HK-2 (cell line): ENCODE measurements around the gene IGSF21.

Experiments used
- DNase-seq: peaks from one replicate; pipeline ENCODE4 v3.0.0-alpha.2; 2018; ENCODE audit not compliant: unreplicated experiment

IGSF21 gene

GRCh38 chr1:18175530-18176377, 68.2 kb downstream of the IGSF21 start:
- DNase-seq = no peak

GRCh38 chr1:18176619-18177018, 69.0 kb downstream of the IGSF21 start:
- DNase-seq = no peak

- no peak for DNase-seq
These were observed 70.5 kb downstream of the IGSF21 start for GRCh38 chr1:18178111-18178510.

DNA sequence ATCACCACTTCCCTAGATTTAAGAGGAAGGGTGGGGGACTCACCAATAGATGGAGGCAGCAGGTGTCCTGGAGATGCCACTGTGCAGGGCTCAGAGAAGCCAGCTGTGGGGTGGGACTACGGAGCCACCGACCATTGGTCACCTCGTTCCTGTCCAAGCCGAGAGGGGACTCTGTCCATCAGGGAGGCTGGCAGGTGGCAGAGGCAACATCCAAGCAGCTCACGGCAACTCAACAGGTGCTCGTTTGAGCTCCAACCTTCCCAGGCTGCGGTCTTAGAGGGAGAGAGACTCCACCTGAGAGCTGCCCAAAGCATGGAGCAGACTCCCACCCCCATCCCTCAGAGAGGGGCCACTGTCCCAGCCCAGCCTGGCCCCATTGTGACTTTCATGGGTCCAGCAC, 71.4 kb downstream of the IGSF21 start:
- no peak for DNase-seq

DNA sequence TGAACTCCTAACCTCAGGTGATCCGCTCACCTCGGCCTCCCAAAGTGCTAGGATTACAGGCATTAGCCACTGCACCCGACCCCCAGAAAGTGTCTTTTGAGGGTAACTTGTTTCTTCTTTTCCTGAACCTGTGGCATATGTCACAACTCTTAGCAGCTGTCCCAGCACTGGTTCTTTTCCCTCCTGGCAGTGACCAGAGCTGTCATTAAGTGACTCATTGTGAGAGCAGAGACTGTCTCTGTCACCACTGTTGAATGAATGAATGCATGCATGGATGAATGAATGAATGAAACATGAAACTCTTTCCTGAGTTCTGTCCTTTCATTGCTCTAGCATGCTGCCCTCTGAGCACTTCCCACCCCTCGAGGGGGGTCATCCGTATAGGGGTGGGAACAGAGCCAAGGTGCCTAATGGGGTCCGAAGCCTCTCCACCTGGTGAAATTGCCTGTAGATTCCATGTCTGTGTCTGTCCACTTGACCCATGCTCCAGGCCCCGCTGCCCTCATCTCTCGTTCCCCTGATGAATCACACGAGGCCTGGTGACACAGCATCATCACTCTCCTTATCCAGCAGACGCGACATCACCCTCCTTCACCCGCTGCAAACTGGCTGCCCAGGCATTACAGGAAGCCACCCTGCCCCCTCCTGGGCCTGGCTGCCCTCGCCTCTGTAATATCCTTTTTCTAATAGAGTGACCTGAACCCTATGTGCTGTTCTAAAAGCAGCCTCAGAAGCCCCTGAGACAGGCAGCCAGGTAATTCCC, 75.0 kb downstream of the IGSF21 start:
- DNase-seq = peak; percentile 63

GRCh38 chr1:18183533-18183932, 75.9 kb downstream of the IGSF21 start:
- no peak for DNase-seq

DNA sequence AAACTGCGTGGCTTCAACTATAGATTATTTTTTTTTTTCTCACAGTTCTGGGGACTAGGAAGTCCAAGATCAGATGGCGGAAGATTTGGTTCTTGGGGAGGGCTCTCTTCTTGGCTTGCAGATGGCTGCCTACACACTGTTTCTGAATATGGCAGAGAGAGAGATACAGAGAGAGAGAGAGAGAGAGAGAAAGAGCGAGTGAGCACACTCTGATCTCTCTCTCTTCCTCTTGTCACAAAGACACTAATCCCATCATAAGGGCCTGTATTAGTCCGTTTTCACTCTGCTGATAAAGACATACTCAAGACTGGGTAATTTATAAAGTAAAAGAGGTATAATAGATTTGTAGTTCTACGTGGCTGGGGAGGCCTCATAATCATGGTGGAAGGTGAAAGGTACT, 79.5 kb downstream of the IGSF21 start:
- no peak for DNase-seq

DNA sequence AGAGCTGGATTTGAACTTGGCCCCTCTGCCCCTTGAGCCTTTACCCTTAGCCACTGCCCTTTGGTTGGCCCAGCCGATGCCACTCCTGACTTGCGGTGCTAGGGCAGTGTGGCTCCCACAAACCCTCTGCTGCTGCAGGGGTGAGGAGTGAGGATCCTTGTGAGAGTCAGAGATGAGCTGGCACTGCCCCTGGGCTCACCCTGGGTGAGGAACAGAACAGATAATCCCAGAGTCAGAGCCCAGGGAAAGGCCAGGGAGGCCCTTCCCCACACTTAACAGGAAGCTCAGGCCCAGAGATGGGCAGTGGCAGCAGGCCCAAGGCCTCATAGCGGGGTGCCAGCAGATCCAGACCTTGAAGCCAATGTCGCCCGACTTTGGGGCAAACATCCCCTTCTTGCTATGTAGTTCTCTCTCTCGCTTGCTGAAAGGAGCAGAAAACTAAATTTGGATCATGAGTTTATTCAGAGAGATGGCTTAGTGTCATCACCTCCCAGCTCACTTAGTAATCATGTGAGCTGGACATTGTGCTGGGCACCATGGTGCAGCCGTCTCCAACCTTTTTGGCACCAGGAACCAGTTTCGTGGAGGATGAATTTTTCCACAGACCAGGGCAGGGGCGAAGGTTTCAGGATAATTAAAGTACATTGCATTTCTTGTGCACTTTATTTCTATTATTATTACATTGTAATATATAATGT, 81.4 kb downstream of the IGSF21 start:
- DNase-seq = no peak

DNA sequence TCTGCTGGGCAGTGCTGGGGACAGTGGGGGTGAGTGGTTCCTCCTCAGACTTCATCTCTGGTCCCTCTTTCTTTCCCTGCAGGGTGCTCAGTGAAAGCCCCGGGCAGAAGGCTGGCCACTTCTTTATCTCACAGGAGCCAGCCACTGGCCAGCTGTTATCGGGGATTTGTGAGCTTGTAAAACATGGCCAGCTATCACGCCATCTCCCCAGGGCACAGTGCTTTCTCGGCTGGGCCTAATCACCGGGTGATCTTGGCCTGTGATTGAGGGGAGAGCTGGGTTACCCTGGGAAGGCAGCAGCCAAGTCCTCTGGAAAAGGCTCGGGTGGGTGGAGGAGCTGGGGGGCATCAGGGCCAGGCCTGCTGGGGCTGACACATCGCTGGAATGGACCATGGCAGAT, 83.0 kb downstream of the IGSF21 start:
- DNase-seq = no peak

DNA sequence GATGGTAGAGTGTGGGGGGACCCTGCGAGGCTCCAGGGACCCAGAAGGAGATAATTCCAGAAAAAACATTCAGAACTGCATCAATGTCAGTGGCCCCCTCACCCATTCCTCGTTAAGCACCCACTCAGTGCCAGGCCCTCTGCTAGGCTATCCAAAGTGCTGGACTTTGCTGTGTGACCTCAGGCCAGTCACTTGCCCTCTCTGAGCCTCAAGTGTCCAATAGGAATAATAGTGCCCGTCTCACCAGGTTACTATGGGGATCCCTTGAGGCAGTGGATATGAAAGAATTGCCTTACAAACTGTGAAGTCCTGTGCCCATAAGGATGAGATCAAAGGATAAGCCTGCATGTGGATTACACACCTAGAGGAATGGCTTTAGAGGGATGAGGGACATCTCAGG, 83.4 kb downstream of the IGSF21 start:
- DNase-seq = no peak

- DNase-seq = no peak
These were observed 84.0 kb downstream of the IGSF21 start for GRCh38 chr1:18191481-18192155.

GRCh38 chr1:18192182-18192581, 84.6 kb downstream of the IGSF21 start:
- DNase-seq = no peak

DNA sequence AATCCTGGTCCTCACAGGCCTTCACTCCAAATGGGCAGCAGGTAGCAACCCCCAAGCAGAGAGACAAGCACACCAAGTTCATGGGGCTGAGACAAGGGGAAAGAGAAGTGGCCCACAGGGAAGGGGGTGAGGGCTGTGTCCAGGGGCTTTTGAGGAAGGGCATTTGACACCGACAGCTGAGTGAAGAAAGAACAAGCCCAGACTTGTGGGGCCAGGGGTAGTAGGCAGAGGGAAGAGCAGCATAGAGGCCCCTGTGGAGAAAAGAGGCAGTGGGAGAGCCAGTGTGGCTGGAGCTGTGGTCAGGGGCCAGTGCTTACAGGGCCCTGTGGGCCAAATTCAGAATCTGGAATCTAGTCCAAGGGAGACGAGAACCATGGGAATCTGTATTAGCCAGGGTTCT, 85.4 kb downstream of the IGSF21 start:
- DNase-seq = no peak

DNA sequence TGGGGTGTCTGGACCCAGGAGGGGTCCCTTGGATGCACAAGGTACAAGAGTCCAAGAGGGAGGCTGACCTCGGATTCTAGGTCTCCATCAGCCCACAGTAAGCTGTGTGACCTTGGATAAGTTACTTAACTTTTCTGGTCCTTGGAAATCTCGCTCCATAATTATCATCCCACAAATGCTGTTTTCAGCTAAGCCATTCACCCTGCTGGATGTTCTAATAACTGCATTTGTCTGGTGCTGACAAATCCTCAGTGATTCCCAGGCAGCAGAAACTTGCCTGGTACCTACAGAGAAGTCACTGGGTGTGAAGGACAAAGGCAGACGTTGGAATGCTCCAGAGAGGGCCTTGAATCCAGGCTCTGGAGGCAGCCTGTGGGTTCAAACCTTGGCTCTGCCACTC, 89.7 kb downstream of the IGSF21 start:
- no peak for DNase-seq

- DNase-seq = no peak
These were observed 90.7 kb downstream of the IGSF21 start for GRCh38 chr1:18198260-18198659.

DNA sequence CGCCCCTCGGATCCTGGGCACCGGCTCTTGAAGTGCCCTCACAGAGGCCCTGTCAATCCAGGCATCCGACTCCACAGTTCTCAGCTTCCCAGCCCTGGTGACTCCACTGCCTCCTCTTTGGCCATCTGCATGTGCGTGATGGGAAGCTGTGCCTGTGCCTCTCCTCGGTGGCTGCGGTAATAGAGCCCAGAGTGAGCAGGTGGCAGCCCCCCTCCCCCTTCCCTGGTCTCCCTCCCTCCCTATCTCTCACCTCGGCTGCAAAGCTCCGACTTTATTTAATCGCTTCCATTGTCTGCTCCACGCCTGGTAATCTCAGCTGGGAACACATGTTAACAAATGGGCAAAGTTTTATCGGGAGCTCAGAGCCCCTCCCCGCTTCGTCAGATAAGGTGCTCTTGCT, 91.9 kb downstream of the IGSF21 start:
- no peak for DNase-seq

- no peak for DNase-seq
These were observed 92.6 kb downstream of the IGSF21 start for GRCh38 chr1:18200136-18200717.

GRCh38 chr1:18200918-18201317, 93.3 kb downstream of the IGSF21 start:
- DNase-seq = no peak

GRCh38 chr1:18201997-18202719, 94.6 kb downstream of the IGSF21 start:
- no peak for DNase-seq

DNA sequence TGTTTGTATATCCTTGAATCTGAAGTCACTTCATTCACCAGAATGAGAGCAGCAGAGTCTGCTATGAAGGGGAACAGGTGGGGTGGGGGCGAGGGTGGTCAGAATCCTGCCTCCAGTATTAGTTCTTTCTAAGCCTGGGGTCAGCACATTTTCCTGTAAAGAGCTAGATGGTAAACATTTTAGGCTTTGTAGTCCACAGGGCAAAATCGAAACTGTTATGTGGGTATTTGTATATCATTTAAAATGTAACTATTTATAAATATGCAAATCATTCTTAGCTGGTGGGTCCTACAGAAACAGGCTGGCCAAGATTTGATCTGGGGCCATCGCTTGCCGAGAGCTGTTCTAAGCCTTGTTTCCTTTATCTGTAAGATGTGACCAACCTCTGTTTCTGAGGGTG, 96.0 kb downstream of the IGSF21 start:
- DNase-seq = no peak

GRCh38 chr1:18204575-18204974, 97.0 kb downstream of the IGSF21 start:
- no peak for DNase-seq
